OCI-LY3 (cell line): ENCODE measurements around the gene RASSF1.

ENCODE experiments used
- CTCF ChIP-seq: fragments of 200-600, 300-600 bp; sonication (generic); IDR thresholded peaks from 2 replicates; pipeline ENCODE4 v1.5.1; 2014; ENCODE audit warnings: antibody characterized with exemption, low read length, low read depth
- EZH2phosphoT487 ChIP-seq: fragments of 200-600 bp; shearing (Covaris generic); IDR thresholded peaks from 2 replicates; pipeline ENCODE4 v1.6.1; 2018; ENCODE audit warnings: antibody characterized with exemption, mixed run types, low read depth

- TF ChIP-seq CTCF (no peak), EZH2phosphoT487 (no peak)
These were observed 30.6 kb upstream of the RASSF1 start for GRCh38 chr3:50371133-50371685.
